Measurements from ENCODE around the gene ROBO1.

GRCh38 chr3:78926523-78926922, 841.3 kb downstream of the ROBO1 start:
- TF ChIP-seq CTCF (IDR thresholded peaks at IDR 0.05; ENCODE audit: low read length) (no peak), EZH2 (optimal IDR thresholded peaks at IDR 0.05; ENCODE audit: low read depth, low read length) (no peak), EZH2phosphoT487 (IDR thresholded peaks at IDR 0.05; ENCODE audit: low read length) (no peak)

All from MM.1S (cell line).